Thymus (tissue), 14 donors: Measurements from ENCODE around the gene TTBK2. TPM values are rescaled to one million over a fixed set of nuclear protein-coding genes. Genes with fewer than 3 reads are reported as not detected.
"Not testable (repeated sequence)": the region's sequence is repeated elsewhere in the genome, so short reads cannot be mapped to it uniquely, and the experiment has no call there.

ENCODE experiments used
- DNase-seq, 9 donors: peaks; one replicate each; pipeline ENCODE4 v3.0.0-alpha.2; 2013; ENCODE audit warnings: low spot score in 9 of 9, low read depth in 6 of 9, missing footprints in 1 of 9
- H3K27ac ChIP-seq, 2 donors: one replicate each; pipeline ENCODE4 v1.5.1; 2013; ENCODE audit warnings: control low read depth in 1 of 2, low read depth in 1 of 2, low read length in 1 of 2, mild to moderate bottlenecking in 1 of 2, moderate library complexity in 1 of 2
- H3K27me3 ChIP-seq, 2 donors: one replicate each; pipeline ENCODE4 v1.5.1; 2013; ENCODE audit warnings: low read length in 1 of 2; ENCODE audit not compliant: control insufficient read depth in 2 of 2, insufficient read depth in 1 of 2
- H3K36me3 ChIP-seq, 2 donors: one replicate each; pipeline ENCODE4 v1.5.1; 2013; ENCODE audit warnings: low read length in 1 of 2, mild to moderate bottlenecking in 1 of 2, moderate library complexity in 1 of 2; ENCODE audit not compliant: control insufficient read depth in 2 of 2, insufficient read depth in 2 of 2
- H3K4me1 ChIP-seq, 2 donors: one replicate each; pipeline ENCODE4 v1.5.1; 2013; ENCODE audit warnings: low read length in 2 of 2; ENCODE audit not compliant: control insufficient read depth in 2 of 2, insufficient read depth in 2 of 2
- H3K4me3 ChIP-seq, 2 donors: one replicate each; pipeline ENCODE4 v1.5.1; 2013; ENCODE audit warnings: low read length in 2 of 2, control low read depth in 1 of 2, mild to moderate bottlenecking in 1 of 2
- H3K9me3 ChIP-seq, 2 donors: one replicate each; pipeline ENCODE4 v1.5.1; 2013; ENCODE audit warnings: low read length in 1 of 2, mild to moderate bottlenecking in 1 of 2; ENCODE audit not compliant: control insufficient read depth in 2 of 2, insufficient read depth in 1 of 2
- WGBS: extraction: QIAGEN DNeasy Blood & Tissue Kit; methylation state at CpG from one replicate; pipeline ENCODE4 v1.1.7; 2013; 5-methylcytosine and 5-hydroxymethylcytosine counted together
- long read RNA-seq, 10 donors: transcript quantifications; one replicate each; lab custom pipeline, GENCODE V29; 2026
- polyA plus RNA-seq: library from polyadenylated mRNA; stranded (reverse); fragments of 200-250 nt; gene quantifications from one replicate; pipeline ENCODE4 v1.2.3, GENCODE V29; 2013
- total RNA-seq: library from RNA; stranded (reverse); fragments of 120-200 nt; gene quantifications from one replicate; pipeline ENCODE4 v1.2.4, GENCODE V29; 2013
- donor health status: healthy.

TTBK2 gene
- 5.7 TPM for total RNA-seq
- 4.4 TPM for polyA plus RNA-seq
- long read RNA-seq, donor 1: 0 reads
- long read RNA-seq, donor 2: 0 reads
- long read RNA-seq, donor 3: 0 reads
- long read RNA-seq, donor 4: 0 reads
- long read RNA-seq, donor 5: 0 reads
- long read RNA-seq, donor 6: 0 reads
- long read RNA-seq, donor 7: 0 reads
- long read RNA-seq, donor 8: 0 reads
- long read RNA-seq, donor 9: 0 reads
- long read RNA-seq, donor 10: 0 reads

DNA sequence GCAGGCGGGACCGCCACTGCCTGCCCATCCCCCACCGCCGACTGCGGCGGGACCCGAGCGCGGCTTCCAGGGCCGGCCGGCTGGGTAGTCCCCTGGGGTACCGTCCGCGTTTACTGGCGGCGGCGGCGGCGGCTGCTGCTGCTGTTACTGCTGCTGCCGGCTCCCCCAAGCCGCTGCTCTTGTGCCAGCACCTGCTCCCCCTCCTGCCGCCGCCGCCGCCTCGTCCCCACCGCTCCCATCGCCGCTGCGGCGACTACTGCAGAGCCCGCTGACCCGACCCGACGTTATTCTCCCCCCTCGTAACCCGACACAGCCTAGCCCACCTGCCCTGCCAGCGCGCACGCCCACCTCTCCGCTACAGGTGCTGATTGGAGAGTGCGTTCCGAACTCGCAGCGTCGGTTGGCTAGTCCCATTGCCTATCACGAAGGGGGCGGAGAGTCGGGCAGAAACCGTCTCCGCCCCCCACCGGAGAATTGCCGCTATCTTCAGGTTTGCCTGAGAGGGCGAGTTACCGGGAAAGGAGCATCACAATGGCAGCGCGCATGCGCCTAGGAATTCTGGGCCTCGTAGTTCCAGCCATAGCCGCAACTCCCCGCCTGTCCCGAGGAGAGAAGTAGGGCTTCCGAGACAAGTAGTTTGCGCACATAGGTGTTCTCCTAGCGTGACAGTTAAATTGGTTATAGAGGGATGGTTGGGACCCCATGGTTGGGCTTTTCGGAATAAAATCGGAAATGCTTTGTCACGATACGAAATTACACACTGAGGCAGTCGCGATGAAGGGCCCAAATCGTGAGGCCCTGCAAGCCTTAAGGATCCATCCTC is at the start of gene TTBK2:
TSS of gene TTBK2 (minus strand) at position 260 of the 823 bp plus-strand sequence. CDS start 42,161 bp downstream, outside the sequence.
- Histone ChIP-seq H3K27ac (peak within 1 kb of the TSS; percentile 59 to 87), H3K9me3 (peaks cover 0 to 3% of the 10 kb centered on the region in 2 donors), H3K27me3 (no peaks in the 10 kb centered on the region), H3K4me3 (peak within 1 kb of the TSS; percentile 79 to 96), H3K36me3 (no peaks in the 10 kb centered on the region), H3K4me1 (peaks cover 0 to 12% of the 10 kb centered on the region in 2 donors)
- under 1% methylated on average over 72 of the region's 72 CpGs for WGBS
- peak; percentile 95 to 99 (median 98) for DNase-seq

GRCh38 chr15:42964476-42964875 is 43.9 kb upstream of the TTBK2 start:
- Histone ChIP-seq H3K4me3 (no peak overlapping the region), H3K4me1 (no peaks in the 10 kb centered on the region), H3K27ac (no peak overlapping the region), H3K27me3 (no peaks in the 10 kb centered on the region), H3K36me3 (peaks cover 36 to 50% of the 10 kb centered on the region in 2 donors), H3K9me3 (no peaks in the 10 kb centered on the region)
- WGBS: 99% methylated on average over 5 of the region's 5 CpGs
- DNase-seq: no peak

GRCh38 chr15:42955518-42955917 is 34.9 kb upstream of the TTBK2 start:
- Histone ChIP-seq H3K27ac (no peak overlapping the region), H3K36me3 (peaks cover 52 to 62% of the 10 kb centered on the region in 2 donors), H3K9me3 (no peaks in the 10 kb centered on the region), H3K4me3 (no peak overlapping the region), H3K27me3 (no peaks in the 10 kb centered on the region), H3K4me1 (no peaks in the 10 kb centered on the region)
- DNase-seq: no peak

DNA sequence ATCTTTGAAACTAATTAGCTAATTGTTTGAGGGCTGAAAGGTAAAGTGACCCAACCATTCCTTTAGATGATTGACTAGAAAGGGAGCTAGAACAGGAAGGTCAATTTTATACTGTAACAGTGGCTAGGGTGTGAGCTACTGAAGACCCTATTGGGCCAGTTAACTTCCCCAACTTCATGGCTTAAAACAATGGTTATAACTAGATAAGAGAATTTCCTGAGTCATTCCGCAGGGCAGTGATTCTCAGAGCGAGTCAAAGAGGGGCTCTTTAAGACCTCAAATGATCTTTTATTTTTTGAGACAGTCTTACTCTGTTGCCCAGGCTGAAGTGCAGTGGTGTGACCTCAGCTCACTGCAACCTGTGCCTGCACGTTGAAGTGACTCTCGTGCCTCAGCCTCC is 33.7 kb upstream of the TTBK2 start:
- H3K9me3 ChIP-seq: no peaks in the 10 kb centered on the region
- no peak overlapping the region for H3K27ac ChIP-seq
- no peaks in the 10 kb centered on the region for H3K4me1 ChIP-seq
- no peak for DNase-seq
- no peak overlapping the region for H3K4me3 ChIP-seq
- H3K36me3 ChIP-seq: peaks cover 52 to 62% of the 10 kb centered on the region in 2 donors
- 98% methylated on average over 4 of the region's 4 CpGs for WGBS
- no peaks in the 10 kb centered on the region for H3K27me3 ChIP-seq

GRCh38 chr15:42948898-42949297 is 28.3 kb upstream of the TTBK2 start:
- 98% methylated on average over 3 of the region's 3 CpGs for WGBS
- DNase-seq, H3K27ac ChIP-seq, H3K4me1 ChIP-seq, H3K27me3 ChIP-seq, H3K9me3 ChIP-seq, H3K4me3 ChIP-seq: not testable (repeated sequence)
- H3K36me3 ChIP-seq: peaks cover 43 to 57% of the 10 kb centered on the region in 2 donors

- 99% methylated on average over 1 of the region's 1 CpG for WGBS
- DNase-seq: no peak
- peaks cover 0 to 15% of the 10 kb centered on the region in 2 donors for H3K36me3 ChIP-seq
- no peak overlapping the region for H3K27ac ChIP-seq
- H3K4me3 ChIP-seq: no peak overlapping the region
- H3K9me3 ChIP-seq: no peaks in the 10 kb centered on the region
- H3K27me3 ChIP-seq: no peaks in the 10 kb centered on the region
- no peaks in the 10 kb centered on the region for H3K4me1 ChIP-seq
Observed at GRCh38 chr15:42940527-42940926, 19.9 kb upstream of the TTBK2 start.

DNA sequence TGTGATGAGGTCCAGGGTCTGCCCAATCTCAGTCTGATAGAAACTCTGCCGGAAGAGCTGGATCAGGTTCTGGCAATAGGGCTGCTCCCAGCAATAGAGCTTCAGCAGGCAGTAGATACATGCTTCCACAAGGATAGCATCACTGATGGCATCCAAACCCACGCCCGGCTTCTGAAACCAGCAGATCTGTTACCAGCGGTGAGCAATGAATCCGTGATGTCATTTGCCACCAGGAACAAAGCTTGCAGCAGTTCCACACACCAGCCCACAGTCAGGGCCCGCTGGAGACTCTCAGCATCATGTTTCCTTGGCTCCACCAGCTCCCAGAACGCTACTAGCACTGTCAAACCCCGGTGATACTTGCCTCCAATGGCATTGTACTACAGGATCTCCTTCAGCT is 19.3 kb upstream of the TTBK2 start:
- H3K9me3 ChIP-seq: no peaks in the 10 kb centered on the region
- 96% methylated on average over 8 of the region's 8 CpGs for WGBS
- no peaks in the 10 kb centered on the region for H3K4me1 ChIP-seq
- no peak overlapping the region for H3K4me3 ChIP-seq
- DNase-seq: no peak
- H3K27me3 ChIP-seq: no peaks in the 10 kb centered on the region
- H3K27ac ChIP-seq: no peak overlapping the region
- peaks cover 0 to 9% of the 10 kb centered on the region in 2 donors for H3K36me3 ChIP-seq

- no peaks in the 10 kb centered on the region for H3K4me1 ChIP-seq
- H3K36me3 ChIP-seq: no peaks in the 10 kb centered on the region
- H3K9me3 ChIP-seq: no peaks in the 10 kb centered on the region
- DNase-seq: no peak
- no peaks in the 10 kb centered on the region for H3K27me3 ChIP-seq
- H3K4me3 ChIP-seq: no peak overlapping the region
- H3K27ac ChIP-seq: no peak overlapping the region
Observed at GRCh38 chr15:42937143-42937542, 16.6 kb upstream of the TTBK2 start.

DNA sequence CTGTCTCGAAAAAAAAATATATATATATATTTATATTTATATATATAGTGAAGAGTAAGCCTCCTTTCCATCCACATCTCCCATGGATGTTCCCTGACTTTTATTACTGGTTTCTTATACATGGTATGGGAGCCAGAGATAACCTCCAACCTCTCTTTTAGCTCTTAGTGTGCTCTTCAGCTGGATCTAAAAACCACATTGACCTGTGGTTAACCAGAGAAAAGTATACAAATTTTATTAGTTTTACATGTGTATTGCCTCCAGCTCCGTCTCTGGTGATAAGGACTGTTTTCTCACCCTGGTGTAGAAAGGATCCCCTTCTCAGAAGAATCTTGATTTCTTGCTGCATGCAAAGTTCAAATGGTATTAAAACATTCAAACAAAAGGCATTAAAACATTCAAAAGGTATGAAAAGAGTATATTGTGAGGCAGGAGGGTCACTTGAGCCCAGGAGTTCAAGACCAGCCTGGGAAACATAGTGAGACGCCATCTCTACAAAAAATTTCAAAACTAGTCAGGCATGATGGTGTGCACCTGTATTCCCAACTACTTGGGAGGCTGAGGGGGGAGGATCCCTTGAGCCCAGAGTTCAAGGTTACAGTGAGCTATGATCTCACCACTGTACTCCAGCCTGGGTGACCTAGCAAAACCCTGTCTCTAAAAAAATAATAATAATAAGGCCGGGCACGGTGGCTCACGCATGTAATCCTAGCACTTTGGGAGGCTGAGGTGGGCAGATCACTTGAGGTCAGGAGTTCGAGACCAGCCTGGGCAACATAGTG is 13.5 kb upstream of the TTBK2 start:
- Histone ChIP-seq H3K4me3 (no peak overlapping the region), H3K27ac (no peak overlapping the region), H3K9me3 (no peaks in the 10 kb centered on the region), H3K4me1 (no peaks in the 10 kb centered on the region), H3K27me3 (no peaks in the 10 kb centered on the region), H3K36me3 (no peaks in the 10 kb centered on the region)
- no peak for DNase-seq
- WGBS: 91% methylated on average over 7 of the region's 7 CpGs
